NCI-H146 treated with DMSO at 0.1 percent for 48 hours (cell line): ENCODE results near the gene TAF5.
A peak's percentile ranks its signal among the peaks of the same experiment; 100 is the strongest.
"Not testable (repeated sequence)": the region's sequence is repeated elsewhere in the genome, so short reads cannot be mapped to it uniquely, and the experiment has no call there.

ENCODE experiments used
- DNase-seq: peaks from one replicate; lab custom pipeline; 2025; ENCODE audit not compliant: unreplicated experiment; lab: John Stamatoyannopoulos, UW

TAF5 gene

DNA sequence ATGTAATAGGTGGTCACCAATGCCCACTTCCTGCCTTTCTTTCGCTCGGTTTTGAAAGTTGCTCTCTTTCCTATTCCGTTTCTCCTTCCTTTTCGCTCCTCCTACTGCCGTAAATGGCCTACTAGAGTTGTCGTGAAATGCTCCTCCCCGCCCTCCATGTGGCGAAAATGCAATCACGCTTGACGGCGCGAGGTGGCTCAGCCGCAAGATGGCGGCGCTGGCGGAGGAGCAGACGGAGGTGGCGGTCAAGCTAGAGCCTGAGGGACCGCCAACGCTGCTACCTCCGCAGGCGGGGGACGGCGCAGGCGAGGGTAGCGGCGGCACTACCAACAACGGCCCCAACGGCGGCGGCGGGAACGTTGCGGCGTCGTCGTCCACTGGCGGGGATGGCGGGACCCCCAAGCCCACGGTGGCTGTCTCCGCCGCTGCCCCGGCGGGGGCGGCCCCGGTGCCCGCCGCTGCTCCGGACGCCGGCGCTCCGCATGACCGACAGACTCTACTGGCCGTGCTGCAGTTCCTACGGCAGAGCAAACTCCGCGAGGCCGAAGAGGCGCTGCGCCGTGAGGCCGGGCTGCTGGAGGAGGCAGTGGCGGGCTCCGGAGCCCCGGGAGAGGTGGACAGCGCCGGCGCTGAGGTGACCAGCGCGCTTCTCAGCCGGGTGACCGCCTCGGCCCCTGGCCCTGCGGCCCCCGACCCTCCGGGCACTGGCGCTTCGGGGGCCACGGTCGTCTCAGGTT lies at the start of gene TAF5:
TAF5 (plus strand) TSS at position 195 of the 737 bp plus-strand sequence; CDS start at position 209, 14 bp downstream.
- peak; percentile 95 for DNase-seq

DNA sequence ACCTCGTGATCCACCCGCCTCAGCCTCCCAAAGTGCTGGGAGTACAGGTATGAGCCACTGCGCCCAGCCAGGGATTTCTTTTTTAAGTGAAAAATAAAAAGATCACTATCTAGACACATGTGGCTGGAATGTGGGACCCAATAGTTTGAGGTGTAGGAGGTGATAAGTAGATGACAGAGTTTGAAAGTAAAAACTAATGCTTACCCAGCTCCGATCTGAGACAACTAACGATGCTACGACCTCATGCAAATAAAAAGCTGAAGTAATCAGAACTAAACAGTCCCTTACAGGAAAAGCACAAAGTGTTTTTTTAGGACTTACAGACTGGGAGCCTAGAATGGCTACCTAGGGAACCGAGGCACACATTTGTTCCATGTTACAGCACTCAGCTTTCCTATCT lies 39.9 kb upstream of the TAF5 start:
- DNase-seq = no peak

DNA sequence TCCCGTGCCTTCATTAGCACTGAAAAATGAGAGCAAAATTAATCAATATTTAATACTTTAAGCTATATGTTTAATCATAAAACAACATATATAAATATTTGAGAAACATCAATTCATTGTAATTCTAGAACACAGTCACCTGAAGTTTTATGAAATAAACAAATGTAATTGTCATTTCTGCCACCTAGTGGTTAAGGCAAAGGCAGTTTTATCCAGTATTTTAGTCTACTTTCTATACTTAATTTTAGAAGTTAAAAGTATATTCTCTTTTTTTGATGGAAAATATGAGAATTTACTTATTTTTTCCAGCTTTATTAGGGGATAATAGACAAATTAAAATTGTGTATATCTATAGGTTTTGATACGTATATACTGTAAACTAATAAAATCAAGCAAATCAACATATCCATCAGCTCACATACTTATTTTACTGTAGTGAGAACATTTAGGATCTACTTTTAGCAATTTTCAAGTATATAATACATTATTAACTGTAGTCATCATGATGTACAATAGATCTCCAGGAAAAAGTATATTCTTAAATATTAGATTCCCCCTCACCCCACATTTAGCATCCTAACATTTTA lies 33.7 kb upstream of the TAF5 start:
- DNase-seq = no peak

DNA sequence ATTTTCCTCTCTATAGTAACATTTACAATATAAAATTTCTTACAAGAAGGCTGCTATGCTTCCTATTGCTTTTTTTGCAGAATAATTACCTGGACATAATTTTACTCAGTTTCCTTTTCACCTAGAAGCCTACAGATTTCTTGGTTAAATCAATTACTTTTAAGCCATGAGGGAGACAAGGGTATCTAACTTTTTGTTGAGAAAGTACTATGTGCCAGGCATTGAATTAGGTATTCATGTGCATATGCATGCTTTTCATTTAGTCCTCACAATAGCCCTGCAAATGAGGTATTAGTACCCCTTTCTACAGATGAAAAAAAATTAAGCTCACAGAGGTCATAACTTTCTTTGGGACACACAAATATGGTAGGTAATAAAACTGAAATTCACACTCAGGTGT lies 33.2 kb upstream of the TAF5 start:
- no peak for DNase-seq

DNA sequence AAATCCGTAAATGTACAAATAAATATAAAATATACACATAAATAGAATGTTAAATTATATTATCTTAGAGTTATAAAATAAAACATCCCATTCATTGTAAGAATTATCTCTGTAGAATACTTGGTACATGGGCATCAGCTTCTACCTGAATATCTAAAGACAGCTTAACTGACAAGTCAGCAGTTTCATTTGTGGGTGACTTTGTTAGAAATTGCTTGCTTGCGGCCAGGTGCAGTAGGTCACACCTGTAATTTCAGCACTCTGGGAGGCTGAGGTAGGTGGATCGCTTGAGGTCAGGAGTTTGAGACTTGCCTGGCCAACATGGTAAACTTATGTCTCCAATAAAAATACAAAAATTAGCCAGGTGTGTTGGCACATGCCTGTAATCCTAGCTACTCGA lies 31.4 kb upstream of the TAF5 start:
- DNase-seq = no peak

DNA sequence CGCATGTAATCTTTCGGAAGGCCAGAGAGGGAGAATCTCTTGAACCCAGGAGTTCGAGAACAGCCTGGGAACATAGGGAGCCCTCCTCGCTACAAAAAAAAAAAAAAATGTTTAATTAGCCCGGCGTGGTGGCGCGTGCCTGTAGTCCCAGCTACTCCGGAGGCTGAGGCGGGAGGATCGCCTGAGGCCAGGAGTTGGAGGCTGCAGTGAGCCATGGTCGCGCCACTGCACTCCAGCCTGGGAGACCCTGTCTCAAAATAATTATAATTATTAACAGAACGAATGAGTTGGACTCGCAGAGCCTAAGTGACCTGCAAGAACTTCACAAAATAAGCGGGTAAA lies 17.6 kb upstream of the TAF5 start:
- no peak for DNase-seq

DNA sequence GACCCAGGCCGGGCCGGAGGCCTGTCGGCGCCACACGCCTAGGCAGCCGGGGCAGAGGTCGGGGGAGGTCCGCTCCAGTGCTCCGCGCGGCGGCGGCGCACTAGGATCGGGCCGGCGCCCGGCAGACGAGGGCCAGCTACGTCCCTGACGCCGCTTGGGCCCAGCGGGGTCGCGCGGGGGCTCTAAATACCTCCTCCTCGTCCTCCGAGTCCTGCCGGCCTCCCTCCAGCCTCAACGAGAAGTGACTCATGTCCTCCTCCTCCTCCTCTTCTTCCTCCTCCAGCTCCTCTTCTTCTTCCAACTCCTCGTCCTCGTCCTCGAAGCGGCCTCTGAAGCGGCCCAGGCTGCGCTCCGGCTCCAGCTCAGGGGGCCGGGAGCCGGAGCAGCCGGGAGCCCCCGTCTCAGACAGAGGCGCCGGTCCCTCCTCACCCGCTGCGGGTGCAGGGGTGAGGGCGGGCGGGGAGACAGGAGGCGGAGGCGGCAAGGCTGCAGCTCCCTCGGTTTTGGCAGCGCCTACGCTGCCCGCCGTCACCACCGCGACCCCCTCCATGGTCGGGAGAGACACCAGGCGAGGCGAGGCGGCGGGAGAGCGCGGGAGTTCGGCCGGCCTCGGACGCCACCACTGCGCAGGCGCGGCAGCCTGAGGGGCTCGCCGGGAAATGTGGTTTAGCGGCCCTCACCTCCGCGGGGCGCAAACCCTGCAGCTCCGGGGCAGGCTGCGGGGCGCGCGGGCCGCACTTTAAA lies 17.1 kb upstream of the TAF5 start, which contains the start of gene PCGF6:
PCGF6 (minus strand) TSS at position 624 of the 744 bp plus-strand sequence; CDS start at position 550, 74 bp downstream.
- DNase-seq = peak; percentile 75

DNA sequence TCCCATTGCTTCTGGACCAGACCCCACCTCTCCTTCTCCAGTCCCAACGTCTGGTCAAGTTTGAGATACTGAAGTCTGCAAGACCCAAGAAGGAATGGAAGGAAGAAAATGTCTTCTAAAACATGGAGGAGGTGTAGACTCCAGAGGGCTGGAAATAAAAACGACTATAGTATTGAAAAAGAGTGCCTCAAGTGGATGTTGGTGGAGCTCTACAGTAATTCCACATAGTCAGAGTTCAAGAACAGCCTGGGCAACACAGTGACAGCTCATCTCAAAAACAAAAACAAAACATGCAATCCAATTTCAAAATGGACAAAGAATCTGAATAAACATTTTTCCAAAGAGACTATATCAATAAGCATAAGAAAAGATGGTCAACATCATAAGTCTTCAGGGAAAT lies 14.5 kb upstream of the TAF5 start:
- DNase-seq = no peak

DNA sequence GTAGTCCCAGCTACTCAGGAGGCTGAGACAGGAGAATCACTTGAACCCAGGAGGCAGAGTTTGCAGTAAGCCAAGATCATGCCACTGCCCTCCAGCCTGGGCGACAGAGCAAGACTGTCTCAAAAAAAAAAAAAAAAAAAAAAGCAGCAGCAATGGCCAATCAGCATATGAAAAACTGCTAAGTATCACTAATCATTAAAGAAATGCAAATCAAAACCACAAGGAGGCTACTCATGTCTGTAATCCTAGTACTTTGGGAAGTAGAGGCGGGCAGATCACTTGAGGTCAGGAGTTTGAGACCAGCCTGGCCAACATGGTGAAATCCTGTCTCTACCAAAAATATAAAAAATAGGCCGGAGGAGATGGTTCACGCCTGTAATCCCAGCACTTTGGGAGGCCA lies 13.2 kb upstream of the TAF5 start:
- DNase-seq = not testable (repeated sequence)

DNA sequence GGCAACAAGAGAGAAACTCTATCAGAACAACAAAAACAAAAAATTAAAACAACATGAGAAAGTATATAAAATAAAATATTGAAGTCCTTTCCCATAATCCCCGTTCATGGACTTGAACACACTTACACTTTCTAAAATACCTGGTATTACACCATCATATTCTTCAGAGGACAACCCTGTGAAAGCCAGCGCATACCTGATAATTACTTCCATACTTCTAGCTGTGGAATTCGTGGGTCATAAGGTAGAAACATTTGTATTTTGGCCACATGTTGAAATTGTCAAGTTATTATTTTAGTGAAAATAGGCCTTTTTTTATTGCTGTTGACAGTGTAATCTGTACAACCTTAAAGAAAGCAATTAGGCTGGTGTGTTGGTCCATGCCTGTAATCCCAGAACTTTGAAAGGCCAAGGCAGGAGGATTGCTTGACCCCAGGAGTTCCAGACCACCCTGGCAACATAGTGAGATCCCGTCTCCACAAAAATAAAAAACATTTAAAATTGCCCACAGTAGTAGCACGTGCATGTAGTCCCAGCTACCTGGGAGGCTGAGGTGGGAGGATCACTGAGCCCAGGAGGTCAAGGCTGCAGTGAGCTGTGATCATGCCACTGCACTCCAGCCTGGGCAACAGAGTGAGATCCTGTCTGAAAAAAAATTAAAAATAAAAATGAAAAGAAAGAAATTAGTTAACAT lies 11.7 kb upstream of the TAF5 start:
- DNase-seq = no peak

DNA sequence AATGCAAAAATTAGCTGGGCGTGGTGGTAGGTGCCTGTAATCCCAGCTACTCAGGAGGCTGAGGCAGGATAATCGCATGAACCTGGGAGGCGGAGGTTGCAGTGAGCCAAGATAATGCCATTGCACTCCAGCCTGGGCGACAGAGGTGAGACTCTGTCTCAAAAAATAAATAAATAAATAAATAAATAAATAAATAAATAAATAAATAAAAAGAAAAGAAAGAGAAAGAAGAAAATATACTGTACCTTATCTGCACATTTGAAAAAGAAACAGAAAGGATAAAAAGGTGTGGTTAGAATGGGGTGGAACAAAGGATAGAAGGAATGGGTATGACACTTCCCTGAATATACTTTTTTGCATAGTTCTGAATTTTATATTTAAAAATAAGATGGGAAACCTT lies 8.3 kb upstream of the TAF5 start:
- not testable (repeated sequence) for DNase-seq

DNA sequence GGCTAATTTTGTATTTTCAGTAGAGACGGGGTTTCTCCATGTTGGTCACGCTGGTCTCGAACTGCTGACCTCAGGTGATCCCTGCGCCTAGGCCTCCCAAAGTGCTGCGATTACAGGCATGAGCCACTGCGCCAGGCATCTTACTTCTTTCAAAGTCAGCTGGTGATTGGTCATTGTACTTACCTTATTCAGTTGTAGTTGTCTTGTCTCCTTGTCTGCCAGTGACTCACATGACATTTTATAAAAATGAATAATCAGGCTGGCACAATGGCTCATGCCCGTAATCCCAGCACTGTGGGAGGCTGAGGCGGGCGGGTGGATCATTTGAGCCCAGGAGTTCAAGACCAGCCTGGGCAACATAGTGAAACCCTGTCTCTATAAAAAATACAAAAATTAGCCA lies 7.0 kb upstream of the TAF5 start:
- not testable (repeated sequence) for DNase-seq

DNA sequence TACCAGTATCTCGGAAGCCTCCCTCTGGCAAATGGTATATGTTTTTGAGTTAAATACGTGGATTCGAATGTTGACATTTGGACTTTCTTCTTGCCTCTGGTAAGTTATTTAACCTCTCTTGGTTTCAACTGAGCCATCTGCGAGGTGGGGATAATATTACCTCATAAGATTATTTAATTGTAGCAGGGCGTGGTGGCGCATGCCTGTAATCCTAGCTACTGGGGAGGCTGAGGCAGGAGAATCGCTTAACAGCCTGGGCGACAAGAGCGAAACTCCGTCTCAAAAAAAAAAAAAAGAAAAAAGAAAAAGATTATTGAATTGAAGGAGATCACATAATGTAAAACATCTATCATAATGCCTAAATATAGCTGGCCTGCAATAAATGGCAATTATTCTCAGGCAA lies 396 bp upstream of the TAF5 start:
- DNase-seq = no peak

DNA sequence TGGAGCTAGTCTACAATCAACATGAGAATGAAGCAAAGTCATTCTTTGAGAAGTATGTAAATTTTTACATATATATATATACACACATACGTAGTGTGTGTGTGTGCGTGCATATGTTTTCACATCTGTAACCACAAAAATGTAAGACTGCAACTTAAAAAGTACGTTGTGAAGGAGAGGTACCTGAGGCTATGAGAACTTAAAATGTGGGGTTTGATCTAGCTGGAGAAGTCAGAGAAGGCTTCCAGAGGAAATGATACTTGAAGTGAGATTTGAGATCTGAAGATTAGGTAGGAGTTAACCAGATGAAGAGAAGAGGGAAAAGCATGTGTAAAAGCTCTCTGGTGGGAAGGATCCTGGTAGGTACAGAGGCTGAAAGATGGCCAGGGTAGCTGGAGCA lies 5.8 kb downstream of the TAF5 start:
- no peak for DNase-seq

DNA sequence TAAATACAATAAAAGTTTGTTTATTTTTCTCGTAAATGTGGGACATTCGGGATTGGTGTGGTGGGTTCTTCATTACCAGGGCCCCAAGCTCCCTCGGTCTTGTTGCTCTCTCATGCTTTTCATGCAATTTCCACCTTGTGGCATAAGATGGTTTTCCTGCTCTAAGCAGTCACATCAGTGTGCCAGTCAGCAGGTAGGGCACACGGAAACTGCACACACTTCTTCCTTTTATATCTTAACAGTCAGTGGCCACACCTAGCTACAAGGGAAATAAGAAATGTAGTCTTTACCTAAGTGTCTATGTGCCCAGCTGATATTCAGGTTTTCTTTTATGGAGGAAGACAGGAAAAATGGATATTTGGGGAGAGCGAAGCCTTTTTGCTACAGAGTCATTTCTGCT lies 6.5 kb downstream of the TAF5 start:
- no peak for DNase-seq

DNA sequence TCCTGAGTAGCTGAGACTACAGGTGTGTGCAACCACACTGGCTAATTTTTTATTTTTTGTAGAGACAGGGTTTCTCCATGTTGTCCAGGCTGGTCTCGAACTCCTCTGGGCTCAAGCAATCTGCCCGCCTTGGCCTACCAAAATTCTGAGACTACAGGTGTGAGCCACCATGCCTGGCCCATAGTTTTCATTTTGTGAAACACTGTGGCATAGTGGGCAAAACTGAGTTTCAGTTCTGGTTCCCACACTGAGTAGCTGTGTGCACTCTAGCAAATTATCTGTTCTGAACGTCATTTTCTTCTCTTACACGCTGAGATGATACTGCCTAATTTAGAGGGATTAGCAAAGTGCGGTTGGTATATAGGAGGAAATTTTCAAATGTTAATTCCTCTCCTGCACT lies 15.0 kb downstream of the TAF5 start:
- DNase-seq = no peak

DNA sequence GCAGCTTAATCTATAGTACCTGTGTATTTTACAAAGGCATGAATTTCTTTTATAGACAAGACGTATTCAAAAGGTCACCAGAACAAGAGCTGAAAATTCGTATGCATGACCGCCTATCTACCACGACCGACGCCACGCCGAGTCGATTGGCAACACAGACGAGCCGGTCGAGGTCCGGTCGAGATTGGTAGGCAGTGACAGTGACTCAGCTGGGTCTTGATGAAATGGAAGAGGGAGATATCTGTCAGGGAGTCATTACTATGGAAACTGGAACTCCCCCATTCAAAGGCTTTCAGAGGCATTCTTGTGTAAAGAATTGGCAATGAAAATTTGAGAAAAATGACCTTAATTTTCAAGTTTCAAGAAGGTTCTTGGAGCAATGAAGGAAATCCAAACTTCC lies 26.4 kb downstream of the TAF5 start:
- DNase-seq = no peak

DNA sequence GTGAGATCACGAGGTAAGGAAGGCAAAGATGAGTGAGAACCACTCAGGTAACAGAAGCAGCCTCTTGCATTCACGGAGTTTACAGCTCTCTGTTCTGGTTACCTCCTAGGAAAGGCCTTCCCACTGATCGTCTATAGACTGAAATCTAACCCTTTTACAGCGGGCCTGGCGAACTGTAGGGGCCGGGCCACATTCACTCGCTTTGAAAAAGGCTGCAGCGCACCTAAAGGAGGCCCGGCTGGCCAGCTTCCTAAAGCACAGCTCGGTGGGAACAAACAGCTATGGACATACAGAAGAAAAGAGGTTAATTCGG lies 27.9 kb downstream of the TAF5 start:
- DNase-seq = peak; percentile 5

DNA sequence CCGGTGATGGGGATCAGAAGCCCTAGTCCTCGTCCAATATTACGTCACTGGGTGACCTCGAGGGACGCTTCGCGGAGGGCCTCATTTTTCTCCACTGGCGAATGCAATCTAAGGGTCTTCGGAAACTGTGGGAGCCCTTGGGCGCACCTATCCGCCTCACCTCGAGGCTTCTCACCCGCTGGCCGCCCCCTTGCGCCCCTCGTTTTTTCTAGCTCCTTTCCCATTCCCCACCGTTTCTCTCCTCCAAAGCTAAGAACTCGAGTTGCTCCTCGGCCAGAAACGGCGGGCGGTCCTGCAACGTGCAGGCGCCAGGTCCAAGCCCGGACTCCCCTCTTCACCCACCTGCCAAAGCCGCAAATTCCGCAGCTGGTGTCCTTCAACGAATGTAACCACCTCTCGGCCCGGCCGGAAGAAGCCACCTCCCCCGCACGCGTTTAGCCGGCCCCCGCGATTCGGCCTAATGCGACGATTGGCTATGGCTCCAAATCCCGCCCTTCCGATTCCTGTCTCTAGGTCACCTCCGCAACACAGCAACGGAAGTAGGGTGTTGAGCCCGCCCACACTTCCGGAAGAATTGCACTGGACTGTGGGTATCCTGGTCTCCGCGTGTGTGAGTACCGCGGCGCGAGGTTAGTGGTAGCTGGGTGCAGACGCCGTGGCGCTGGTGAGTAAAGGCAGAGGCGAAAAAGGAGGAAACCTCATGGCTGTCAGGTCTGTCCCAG lies 28.5 kb downstream of the TAF5 start, which contains the start of the genes ATP5MK and PDCD11:
ATP5MK (minus strand) TSS at position 409 of the 722 bp plus-strand sequence. CDS start 4,018 bp downstream, outside the sequence.
PDCD11 (plus strand) TSS at position 560 of the 722 bp plus-strand sequence. CDS start 1,801 bp downstream, outside the sequence.
- peak; percentile 97 for DNase-seq

DNA sequence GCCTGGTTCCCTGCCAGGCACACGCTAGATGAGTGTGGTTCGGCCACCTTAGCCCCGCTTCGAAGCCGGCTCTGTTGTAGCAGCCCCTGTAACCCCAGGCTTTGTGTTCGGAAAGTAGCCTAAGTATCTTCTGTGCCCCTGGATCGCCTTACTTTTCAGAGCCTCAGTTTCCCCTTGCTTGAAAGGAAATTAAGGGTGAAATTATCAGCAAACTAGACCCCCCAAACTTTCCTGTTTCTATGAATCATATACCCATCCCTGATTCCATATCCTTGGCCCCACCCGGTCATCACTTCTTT lies 29.0 kb downstream of the TAF5 start:
- no peak for DNase-seq

DNA sequence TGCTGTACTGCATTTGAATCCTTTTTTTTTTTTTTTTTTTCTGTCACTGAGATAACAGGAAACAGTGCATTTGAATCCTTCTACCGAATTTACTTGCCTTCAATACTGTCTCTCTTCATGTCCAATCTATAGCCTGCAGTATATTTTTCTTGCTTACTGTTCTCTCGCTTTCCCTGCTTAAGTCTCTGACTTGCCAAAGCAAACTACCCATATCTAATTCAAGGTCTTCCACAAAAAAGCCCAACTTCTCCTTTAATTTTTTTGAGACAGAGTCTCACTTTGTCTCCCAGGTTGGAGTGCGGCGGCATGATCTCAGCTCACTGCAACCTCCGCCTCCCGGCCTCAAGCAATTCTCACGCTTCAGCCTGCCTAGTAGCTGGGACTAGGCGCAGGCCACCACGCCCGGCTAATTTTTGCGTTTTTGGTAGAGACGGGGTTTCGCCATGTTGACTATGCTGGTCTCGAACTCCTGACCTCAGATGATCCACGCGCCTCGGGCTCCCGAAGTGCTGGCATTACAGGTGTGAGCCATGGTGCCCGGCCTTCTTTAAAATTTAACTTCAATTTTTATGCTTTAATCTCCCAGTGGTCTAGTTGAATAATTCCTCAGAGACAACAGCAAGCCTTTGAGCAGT lies 29.5 kb downstream of the TAF5 start:
- DNase-seq = no peak
